HG02763 (cell line): ENCODE results near the gene THSD4.
"Not testable (repeated sequence)": the region's sequence is repeated elsewhere in the genome, so short reads cannot be mapped to it uniquely, and the experiment has no call there.

Experiments
- ATAC-seq: cut with Tn5 transposase; IDR thresholded peaks from one replicate; pipeline ENCODE4 v1.9.1; 2021; ENCODE audit warnings: mild to moderate bottlenecking, moderate library complexity; ENCODE audit not compliant: unreplicated experiment

Gene THSD4

GRCh38 chr15:71366522-71366921 is 251.3 kb downstream of the THSD4 start:
- ATAC-seq = no peak

GRCh38 chr15:71366926-71367325 is 251.7 kb downstream of the THSD4 start:
- no peak for ATAC-seq

- ATAC-seq = not testable (repeated sequence)
Measured at GRCh38 chr15:71367737-71368136, 252.5 kb downstream of the THSD4 start.

GRCh38 chr15:71372769-71373168 is 257.5 kb downstream of the THSD4 start:
- not testable (repeated sequence) for ATAC-seq

- ATAC-seq = no peak
Measured at GRCh38 chr15:71373917-71374316, 258.6 kb downstream of the THSD4 start.

- no peak for ATAC-seq
Measured at GRCh38 chr15:71374607-71375352, 259.5 kb downstream of the THSD4 start.

GRCh38 chr15:71375934-71376333 is 260.7 kb downstream of the THSD4 start:
- no peak for ATAC-seq

- no peak for ATAC-seq
Measured at GRCh38 chr15:71379893-71380292, 264.6 kb downstream of the THSD4 start.

- ATAC-seq = no peak
Measured at GRCh38 chr15:71380345-71380744, 265.1 kb downstream of the THSD4 start.

- no peak for ATAC-seq
Measured at GRCh38 chr15:71384501-71384900, 269.2 kb downstream of the THSD4 start.

GRCh38 chr15:71385026-71385425 is 269.8 kb downstream of the THSD4 start:
- no peak for ATAC-seq

GRCh38 chr15:71385457-71385856 is 270.2 kb downstream of the THSD4 start:
- no peak for ATAC-seq

GRCh38 chr15:71386005-71386404 is 270.7 kb downstream of the THSD4 start:
- no peak for ATAC-seq

GRCh38 chr15:71386448-71387236 is 271.4 kb downstream of the THSD4 start:
- ATAC-seq = no peak

GRCh38 chr15:71387810-71388209 is 272.5 kb downstream of the THSD4 start:
- ATAC-seq = no peak

GRCh38 chr15:71390096-71390495 is 274.8 kb downstream of the THSD4 start:
- ATAC-seq = no peak

GRCh38 chr15:71391421-71392088 is 276.3 kb downstream of the THSD4 start:
- no peak for ATAC-seq

- ATAC-seq = no peak
Measured at GRCh38 chr15:71392861-71393283, 277.6 kb downstream of the THSD4 start.

- no peak for ATAC-seq
Measured at GRCh38 chr15:71393383-71393782, 278.1 kb downstream of the THSD4 start.

GRCh38 chr15:71396536-71397125 is 281.4 kb downstream of the THSD4 start:
- ATAC-seq = no peak

- ATAC-seq = no peak
Measured at GRCh38 chr15:71397377-71397776, 282.1 kb downstream of the THSD4 start.
